IMR-90 (cell line): ENCODE measurements around the gene TMEM143. TPM values are rescaled to one million over a fixed set of nuclear protein-coding genes. Genes with fewer than 3 reads are reported as not detected.

Source experiments
- ATAC-seq: fragments of 200-7000 bp; cut with Tn5 transposase; 2 replicates; pipeline ENCODE4 v1.9.1; 2020; ENCODE audit warnings: low read depth, mild to moderate bottlenecking, moderate library complexity
- BruUV-seq: library from RNA; stranded (reverse); fragments of 400-500 nt; replicated peaks from 2 replicates; lab custom pipeline; 2021; lab: Mats Ljungman, UMichigan
- CTCF ChIA-PET: fragments of 300-600 bp; formaldehyde crosslinking; extraction: SDS; loops from one replicate; lab custom pipeline; 2021; ENCODE audit warnings: antibody characterized with exemption; lab: Yijun Ruan, JAX
- POLR2A ChIA-PET: fragments of 300-600 bp; sonication (Branson Sonifier 250); formaldehyde crosslinking; loops from one replicate; lab custom pipeline; 2022; ENCODE audit warnings: antibody characterized with exemption; ENCODE audit not compliant: unreplicated experiment; lab: Charles Lee
- DNase-seq: peaks from one replicate; pipeline ENCODE4 v3.0.0; 2013
- H2AFZ ChIP-seq: replicated peaks from 2 replicates; pipeline ENCODE3; 2013; ENCODE audit warnings: low read length, mild to moderate bottlenecking; ENCODE audit not compliant: poor library complexity
- H2AK5ac ChIP-seq: 2 replicates; pipeline ENCODE4 v1.6.1; 2013; ENCODE audit warnings: low read depth, low read length, inconsistent platforms
- H2AK9ac ChIP-seq: replicated peaks from 2 replicates; pipeline ENCODE3; 2013; ENCODE audit warnings: mild to moderate bottlenecking, low read depth, low read length, moderate library complexity; ENCODE audit not compliant: poor library complexity
- H2BK120ac ChIP-seq: 2 replicates; pipeline ENCODE4 v1.6.1; 2013; ENCODE audit warnings: low read depth, low read length, inconsistent platforms
- H2BK15ac ChIP-seq: 3 replicates; pipeline ENCODE4 v1.6.1; 2013; ENCODE audit warnings: low read depth, low read length, inconsistent platforms
- H2BK20ac ChIP-seq: 2 replicates; pipeline ENCODE4 v1.6.1; 2013; ENCODE audit warnings: low read depth, mild to moderate bottlenecking, inconsistent platforms, low read length, moderate library complexity
- H2BK5ac ChIP-seq: 2 replicates; pipeline ENCODE4 v1.6.1; 2013; ENCODE audit warnings: mild to moderate bottlenecking, low read depth, low read length, inconsistent platforms; ENCODE audit not compliant: poor library complexity, severe bottlenecking
- H3K14ac ChIP-seq: replicated peaks from 2 replicates; pipeline ENCODE4 v1.6.1; 2013; ENCODE audit warnings: low read depth, low read length, inconsistent platforms
- H3K18ac ChIP-seq: 2 replicates; pipeline ENCODE4 v1.6.1; 2013; ENCODE audit warnings: low read depth, low read length, control low read depth
- H3K23ac ChIP-seq: 2 replicates; pipeline ENCODE4 v1.6.1; 2013; ENCODE audit warnings: low read depth, low read length, inconsistent platforms
- H3K27ac ChIP-seq: 2 replicates; pipeline ENCODE4 v1.5.1; 2013; ENCODE audit warnings: mild to moderate bottlenecking, control low read depth, low read length; ENCODE audit not compliant: insufficient read depth
- H3K27me3 ChIP-seq: 2 replicates; pipeline ENCODE4 v1.6.1; 2013; ENCODE audit warnings: low read length; ENCODE audit not compliant: control insufficient read depth, insufficient read depth
- H3K36me3 ChIP-seq: 2 replicates; pipeline ENCODE4 v1.6.1; 2013; ENCODE audit warnings: low read length, mixed read lengths; ENCODE audit not compliant: control insufficient read depth, insufficient read depth
- H3K4ac ChIP-seq: 2 replicates; pipeline ENCODE4 v1.6.1; 2013; ENCODE audit warnings: low read depth, low read length, inconsistent platforms
- H3K4me1 ChIP-seq: 2 replicates; pipeline ENCODE4 v1.6.1; 2013; ENCODE audit warnings: low read length, mixed read lengths; ENCODE audit not compliant: control insufficient read depth, insufficient read depth
- H3K4me2 ChIP-seq: 2 replicates; pipeline ENCODE4 v1.6.1; 2013; ENCODE audit warnings: low read depth, mild to moderate bottlenecking, control low read depth, low read length, moderate library complexity
- H3K4me3 ChIP-seq: 2 replicates; pipeline ENCODE4 v1.5.1; 2013; ENCODE audit warnings: low read depth, mild to moderate bottlenecking, control low read depth, low read length, moderate library complexity; ENCODE audit not compliant: insufficient read depth
- H3K56ac ChIP-seq: 2 replicates; pipeline ENCODE4 v1.6.1; 2013; ENCODE audit warnings: low read length, inconsistent platforms; ENCODE audit not compliant: insufficient read depth; ENCODE audit errors: extremely low read depth
- H3K79me1 ChIP-seq, 2 experiments: 2 replicates each; pipeline ENCODE4 v1.6.1; 2013; ENCODE audit warnings: low read length in 2 of 2, inconsistent platforms in 1 of 2, low read depth in 1 of 2
- H3K9ac ChIP-seq: 2 replicates; pipeline ENCODE4 v1.6.1; 2013; ENCODE audit warnings: low read depth, low read length, control low read depth
- H3K9me1 ChIP-seq: 2 replicates; pipeline ENCODE4 v1.6.1; 2013; ENCODE audit warnings: low read length, inconsistent platforms; ENCODE audit not compliant: insufficient read depth
- H3K9me3 ChIP-seq: 2 replicates; pipeline ENCODE4 v1.6.1; 2013; ENCODE audit warnings: low read length; ENCODE audit not compliant: control insufficient read depth, insufficient read depth
- H4K20me1 ChIP-seq: 2 replicates; pipeline ENCODE4 v1.6.1; 2013; ENCODE audit warnings: low read length, inconsistent platforms; ENCODE audit not compliant: insufficient read depth
- H4K5ac ChIP-seq: 2 replicates; pipeline ENCODE4 v1.6.1; 2013; ENCODE audit warnings: mild to moderate bottlenecking, low read depth, low read length, control low read depth
- H4K8ac ChIP-seq, 2 experiments: 2 replicates each; pipeline ENCODE4 v1.6.1; 2013; ENCODE audit warnings: low read depth in 2 of 2, low read length in 2 of 2, control low read depth in 1 of 2, inconsistent platforms in 1 of 2
- H4K91ac ChIP-seq: 2 replicates; pipeline ENCODE4 v1.6.1; 2013; ENCODE audit warnings: low read depth, low read length, inconsistent platforms; ENCODE audit not compliant: insufficient read depth
- BHLHE40 ChIP-seq: fragments of 150-350 bp; IDR thresholded peaks from 2 replicates; pipeline ENCODE4 v1.6.1; 2016; ENCODE audit warnings: mild to moderate bottlenecking, low read depth, low read length
- CEBPB ChIP-seq: IDR thresholded peaks from 2 replicates; pipeline ENCODE4 v1.6.1; 2012; ENCODE audit warnings: low read depth, low read length, improper control_type of control experiment
- CHD1 ChIP-seq: IDR thresholded peaks from 2 replicates; pipeline ENCODE4 v1.6.1; 2012; ENCODE audit warnings: low read depth, low read length, improper control_type of control experiment
- CTCF ChIP-seq: conservative IDR thresholded peaks from 2 replicates; pipeline ENCODE4 v1.5.1; 2012; ENCODE audit warnings: mild to moderate bottlenecking, low read depth, low read length, improper control_type of control experiment
- ELK1 ChIP-seq: fragments of 150-350 bp; IDR thresholded peaks from 2 replicates; pipeline ENCODE4 v1.6.1; 2016; ENCODE audit warnings: low read depth, mild to moderate bottlenecking, low read length, moderate library complexity, borderline replicate concordance
- FOS ChIP-seq: fragments of 150-350 bp; IDR thresholded peaks from 2 replicates; pipeline ENCODE4 v1.6.1; 2016; ENCODE audit warnings: low read depth, low read length
- MAFK ChIP-seq: IDR thresholded peaks from 2 replicates; pipeline ENCODE4 v1.6.1; 2012; ENCODE audit warnings: low read depth, low read length, improper control_type of control experiment
- MAZ ChIP-seq: IDR thresholded peaks from 2 replicates; pipeline ENCODE4 v1.6.1; 2012; ENCODE audit warnings: low read depth, mild to moderate bottlenecking, low read length, improper control_type of control experiment, moderate library complexity, borderline replicate concordance
- MXI1 ChIP-seq: IDR thresholded peaks from 2 replicates; pipeline ENCODE4 v1.6.1; 2012; ENCODE audit warnings: low read depth, mild to moderate bottlenecking, low read length, moderate library complexity, borderline replicate concordance
- NFE2L2 ChIP-seq: fragments of 150-350 bp; IDR thresholded peaks from 2 replicates; pipeline ENCODE4 v1.6.1; 2016; ENCODE audit warnings: low read depth, mild to moderate bottlenecking, low read length
- POLR2A ChIP-seq: IDR thresholded peaks from 2 replicates; pipeline ENCODE4 v1.6.1; 2012; ENCODE audit warnings: mild to moderate bottlenecking, low read depth, low read length
- RAD21 ChIP-seq: IDR thresholded peaks from 2 replicates; pipeline ENCODE4 v1.6.1; 2012; ENCODE audit warnings: low read length, improper control_type of control experiment
- RCOR1 ChIP-seq: IDR thresholded peaks from 2 replicates; pipeline ENCODE4 v1.6.1; 2012; ENCODE audit warnings: mild to moderate bottlenecking, low read length, improper control_type of control experiment; ENCODE audit not compliant: insufficient replicate concordance
- RFX5 ChIP-seq: IDR thresholded peaks from 2 replicates; pipeline ENCODE4 v1.8.0; 2012; ENCODE audit warnings: low read depth, mild to moderate bottlenecking, low read length, moderate library complexity
- SMC3 ChIP-seq: fragments of 150-350 bp; IDR thresholded peaks from 2 replicates; pipeline ENCODE4 v1.6.1; 2016; ENCODE audit warnings: low read depth, mild to moderate bottlenecking, antibody characterized with exemption, low read length, moderate library complexity
- USF2 ChIP-seq: fragments of 150-350 bp; IDR thresholded peaks from 2 replicates; pipeline ENCODE4 v1.6.1; 2017; ENCODE audit warnings: mild to moderate bottlenecking, antibody characterized with exemption, low read length, low read depth
- WGBS, 2 experiments: methylation state at CpG; one replicate each; pipeline versions ENCODE4 v1.1.5 to v1.1.7; 2013; ENCODE audit warnings: missing lambda C conversion rate in 2 of 2; ENCODE audit not compliant: insufficient read length in 1 of 2; ENCODE audit errors: extremely low coverage in 2 of 2; 5-methylcytosine and 5-hydroxymethylcytosine counted together
- dilution Hi-C: fragments of 300-500 bp; cut with HindIII; formaldehyde crosslinking; loops from one replicate; pipeline ENCODE4 v1.14.3; 2018; ENCODE audit warnings: low sequenced_read_pairs; ENCODE audit not compliant: unreplicated experiment
- in situ Hi-C: fragments of 300-500 bp; cut with MboI; formaldehyde crosslinking; loops from 3 replicates; pipeline ENCODE4 v1.14.3; 2019; ENCODE audit warnings: low sequenced_read_pairs, inconsistent platforms, mixed read lengths
- intact Hi-C: fragments of 100-400 bp; cut with micrococcal nuclease; formaldehyde crosslinking; loops from 2 replicates; pipeline ENCODE4 v1.10.0; 2022
- polyA plus RNA-seq, 3 experiments: library from polyadenylated mRNA; depleted of rRNA; stranded (reverse); fragments of >200 nt; gene quantifications; 2 replicates each; pipeline ENCODE4 v1.2.3, GENCODE V29; 2012; ENCODE audit warnings: low replicate concordance in 1 of 3
- total RNA-seq: library from RNA; depleted of rRNA; stranded (reverse); fragments of >200 nt; gene quantifications from 2 replicates; pipeline ENCODE4 v1.2.3, GENCODE V29; 2012

TMEM143 gene
- total and polyA plus RNA-seq, 2 of the 4 experiments (the other 2 are of a cell fraction): 1.3 to 7.6 TPM

GRCh38 chr19:48301886-48302599, 61.7 kb downstream of the TMEM143 start:
- no peak overlapping the region for H4K91ac ChIP-seq
- dilution Hi-C loops (no loop called here), intact Hi-C loops (no loop called here), in situ Hi-C loops (no loop called here)
- no peak overlapping the region for H3K4me2 ChIP-seq
- no peaks in the 10 kb centered on the region for H3K9me3 ChIP-seq
- H2BK120ac ChIP-seq: no peak overlapping the region
- WGBS, 2 experiments: 83% methylated on average over 1 of the region's 1 CpG; no CpG with 5 or more reads in 1 of the 2 experiments
- H2BK15ac ChIP-seq: no peak overlapping the region
- no peak overlapping the region for H4K5ac ChIP-seq
- H4K8ac ChIP-seq: no peak overlapping the region
- DNase-seq: no peak
- no peak overlapping the region for H3K4me3 ChIP-seq
- no peaks in the 10 kb centered on the region for H3K79me1 ChIP-seq
- no peaks in the 10 kb centered on the region for H3K36me3 ChIP-seq
- H4K20me1 ChIP-seq: no peaks in the 10 kb centered on the region
- no peak overlapping the region for H3K27ac ChIP-seq
- no peak overlapping the region for H3K14ac ChIP-seq
- H2AK5ac ChIP-seq: no peak overlapping the region
- no TSS peak for BruUV-seq
- no peak overlapping the region for H3K23ac ChIP-seq
- H3K4ac ChIP-seq: no peak overlapping the region
- no peak for ATAC-seq
- H3K27me3 ChIP-seq: peaks cover 14% of the 10 kb centered on the region
- no peak overlapping the region for H2AFZ ChIP-seq
- POLR2A ChIA-PET: no interaction called here
- H2BK5ac ChIP-seq: no peak overlapping the region
- TF ChIP-seq MAZ: no peak
- no peak for TF ChIP-seq USF2
- no peak for TF ChIP-seq FOS
- TF ChIP-seq CHD1: no peak
- TF ChIP-seq RAD21: no peak
- TF ChIP-seq POLR2A: no peak
- TF ChIP-seq SMC3: no peak
- TF ChIP-seq CEBPB: no peak
- TF ChIP-seq MAFK: no peak
- TF ChIP-seq CTCF: no peak
- TF ChIP-seq RFX5: no peak
- no peak for TF ChIP-seq NFE2L2
- TF ChIP-seq RCOR1: no peak
- no peak for TF ChIP-seq ELK1
- no peak for TF ChIP-seq MXI1
- TF ChIP-seq BHLHE40: no peak
- no peaks in the 10 kb centered on the region for H3K4me1 ChIP-seq
- H3K56ac ChIP-seq: no peak overlapping the region
- CTCF ChIA-PET: no interaction called here
- no peak overlapping the region for H3K18ac ChIP-seq
- H3K9me1 ChIP-seq: no peaks in the 10 kb centered on the region
- no peak overlapping the region for H2AK9ac ChIP-seq
- no peak overlapping the region for H3K9ac ChIP-seq
- no peak overlapping the region for H2BK20ac ChIP-seq
